GM06990 (cell line): ENCODE data around the gene RFXANK.

Source experiments
- DNase-seq: peaks from one replicate; pipeline ENCODE4 v3.0.0-alpha.2; 2011; ENCODE audit not compliant: insufficient read length; ENCODE audit errors: extremely low read depth
- H3K27me3 ChIP-seq: replicated peaks from 2 replicates; pipeline ENCODE4 v1.6.0; 2011; ENCODE audit warnings: low read length; ENCODE audit not compliant: control insufficient read depth, insufficient read depth
- H3K36me3 ChIP-seq: 2 replicates; pipeline ENCODE4 v1.5.1; 2011; ENCODE audit warnings: low read length; ENCODE audit not compliant: control insufficient read depth, insufficient read depth
- H3K4me3 ChIP-seq: replicated peaks from 2 replicates; pipeline ENCODE4 v1.5.1; 2011; ENCODE audit warnings: low read depth, mild to moderate bottlenecking, control low read depth, low read length
- TF ChIP-seq, protein P1 (sequence below): IDR thresholded peaks from 2 replicates; pipeline ENCODE4 v1.5.1; 2011; ENCODE audit warnings: low read length, control low read depth, mild to moderate bottlenecking, inconsistent platforms; ENCODE audit not compliant: insufficient read depth, poor library complexity, severe bottlenecking

The RFXANK gene

DNA sequence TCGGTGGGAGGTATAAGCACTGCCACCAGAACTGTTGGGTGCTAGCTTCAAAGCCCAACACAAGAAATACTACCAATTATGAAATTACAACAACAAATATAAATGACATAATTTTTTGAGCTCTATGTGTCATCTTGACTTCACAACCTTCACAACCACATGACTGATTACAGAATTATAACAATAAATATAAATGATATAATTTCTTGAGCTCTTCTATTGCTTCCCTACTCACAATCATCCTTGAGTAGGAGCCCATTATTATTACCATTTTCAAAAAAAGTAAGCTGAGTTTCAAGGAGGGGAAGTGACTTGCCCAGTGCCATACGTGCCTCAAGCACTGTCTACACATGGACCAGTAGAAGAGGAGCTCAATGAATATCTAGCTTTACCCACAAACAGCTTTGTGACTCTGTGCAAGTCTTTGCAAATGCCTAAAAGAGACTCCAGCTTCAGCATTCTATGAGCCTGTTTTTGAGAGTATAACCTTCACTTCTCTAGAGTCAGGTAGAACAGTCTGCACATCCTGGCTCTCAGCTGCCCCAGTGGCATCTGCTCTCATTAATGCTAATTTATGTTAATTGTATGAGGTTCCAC is 42.3 kb downstream of the RFXANK start:
- Histone ChIP-seq H3K36me3 (no peaks in the 10 kb centered on the region), H3K4me3 (no peak overlapping the region), H3K27me3 (no peaks in the 10 kb centered on the region)
- DNase-seq: no peak
- TF ChIP-seq, protein P1, sequence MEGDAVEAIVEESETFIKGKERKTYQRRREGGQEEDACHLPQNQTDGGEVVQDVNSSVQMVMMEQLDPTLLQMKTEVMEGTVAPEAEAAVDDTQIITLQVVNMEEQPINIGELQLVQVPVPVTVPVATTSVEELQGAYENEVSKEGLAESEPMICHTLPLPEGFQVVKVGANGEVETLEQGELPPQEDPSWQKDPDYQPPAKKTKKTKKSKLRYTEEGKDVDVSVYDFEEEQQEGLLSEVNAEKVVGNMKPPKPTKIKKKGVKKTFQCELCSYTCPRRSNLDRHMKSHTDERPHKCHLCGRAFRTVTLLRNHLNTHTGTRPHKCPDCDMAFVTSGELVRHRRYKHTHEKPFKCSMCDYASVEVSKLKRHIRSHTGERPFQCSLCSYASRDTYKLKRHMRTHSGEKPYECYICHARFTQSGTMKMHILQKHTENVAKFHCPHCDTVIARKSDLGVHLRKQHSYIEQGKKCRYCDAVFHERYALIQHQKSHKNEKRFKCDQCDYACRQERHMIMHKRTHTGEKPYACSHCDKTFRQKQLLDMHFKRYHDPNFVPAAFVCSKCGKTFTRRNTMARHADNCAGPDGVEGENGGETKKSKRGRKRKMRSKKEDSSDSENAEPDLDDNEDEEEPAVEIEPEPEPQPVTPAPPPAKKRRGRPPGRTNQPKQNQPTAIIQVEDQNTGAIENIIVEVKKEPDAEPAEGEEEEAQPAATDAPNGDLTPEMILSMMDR: no peak

DNA sequence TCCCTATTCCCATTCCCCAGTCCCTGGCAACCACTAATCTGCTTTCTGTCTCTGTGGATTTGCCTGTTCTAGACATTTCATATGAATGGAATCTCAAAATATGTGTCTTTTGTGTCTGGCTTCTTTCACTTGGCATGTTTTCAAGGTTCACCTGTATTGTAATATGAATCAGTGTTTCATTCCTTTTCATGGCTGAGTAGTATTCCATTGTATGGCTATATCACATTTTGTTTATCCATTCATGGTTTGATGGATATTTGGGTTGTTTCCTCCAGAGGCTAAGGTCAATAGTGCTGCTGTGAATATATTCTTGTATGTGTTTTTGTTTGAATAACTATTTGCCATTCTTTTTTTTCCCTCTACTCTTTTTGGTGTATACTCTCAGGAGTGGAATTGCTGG is 44.1 kb downstream of the RFXANK start:
- Histone ChIP-seq H3K27me3 (no peaks in the 10 kb centered on the region), H3K4me3 (no peak overlapping the region), H3K36me3 (no peaks in the 10 kb centered on the region)
- DNase-seq: no peak
- TF ChIP-seq, protein P1: no peak

DNA sequence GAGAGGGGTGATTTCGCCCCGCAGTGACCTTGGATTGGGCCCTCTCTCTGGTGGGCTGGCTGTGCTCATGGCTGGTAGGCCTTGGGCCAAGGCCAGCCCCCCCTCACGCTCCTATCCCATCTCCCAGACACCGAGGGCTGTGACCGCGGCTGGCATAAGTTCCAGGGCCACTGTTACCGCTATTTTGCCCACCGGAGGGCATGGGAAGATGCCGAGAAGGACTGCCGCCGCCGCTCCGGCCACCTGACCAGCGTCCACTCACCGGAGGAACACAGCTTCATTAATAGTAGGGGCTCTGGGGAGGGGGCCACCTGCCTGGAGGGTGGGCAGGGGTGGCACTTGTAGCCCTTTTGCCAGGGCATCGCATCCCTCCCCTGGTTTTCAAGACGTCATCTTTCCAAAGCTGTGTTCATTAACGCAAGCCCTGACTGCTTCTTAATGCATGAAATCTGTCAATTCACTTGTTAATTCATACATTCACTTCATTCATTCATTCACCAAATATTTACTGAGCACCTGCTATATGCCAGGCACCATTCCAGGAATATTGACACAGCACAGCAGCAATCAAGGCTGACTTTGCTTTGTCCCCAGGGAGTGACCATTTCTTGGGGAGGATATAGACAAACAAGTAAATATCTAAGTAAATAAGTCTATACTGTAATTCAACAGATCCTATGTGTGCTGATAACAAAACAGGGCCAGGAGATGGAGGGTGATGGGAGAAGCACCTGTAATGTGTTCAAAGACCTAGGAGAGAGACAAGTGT is 46.3 kb downstream of the RFXANK start:
- H3K36me3 ChIP-seq: no peaks in the 10 kb centered on the region
- H3K4me3 ChIP-seq: no peak overlapping the region
- DNase-seq: no peak

DNA sequence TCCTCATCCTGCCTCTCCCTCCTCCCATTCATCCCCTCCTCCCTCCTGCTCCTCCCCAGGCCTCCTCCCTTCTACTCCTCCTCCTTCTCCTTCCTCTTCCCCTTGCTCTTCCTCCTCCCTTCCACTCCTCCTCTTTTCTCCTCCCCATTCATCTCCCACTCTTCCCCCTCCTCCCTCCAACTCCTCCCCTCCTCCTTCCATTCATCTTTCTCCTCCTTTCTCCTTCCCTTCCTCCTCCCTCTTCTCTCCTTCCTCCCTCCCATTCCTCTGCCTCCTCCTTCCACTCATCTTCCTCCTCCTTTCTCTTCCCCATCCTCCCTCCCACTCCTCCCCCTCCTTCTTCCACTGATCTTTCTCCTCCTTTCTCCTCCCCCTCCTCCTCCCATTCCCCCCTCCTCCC is 47.6 kb downstream of the RFXANK start:
- TF ChIP-seq, protein P1: no peak
- Histone ChIP-seq H3K36me3 (no peaks in the 10 kb centered on the region), H3K4me3 (no peak overlapping the region), H3K27me3 (no peaks in the 10 kb centered on the region)
- DNase-seq: no peak

More for the DNA sequence above, 46.3 kb downstream of the RFXANK start:
- no peaks in the 10 kb centered on the region for H3K27me3 ChIP-seq
- TF ChIP-seq, protein P1: no peak

DNA sequence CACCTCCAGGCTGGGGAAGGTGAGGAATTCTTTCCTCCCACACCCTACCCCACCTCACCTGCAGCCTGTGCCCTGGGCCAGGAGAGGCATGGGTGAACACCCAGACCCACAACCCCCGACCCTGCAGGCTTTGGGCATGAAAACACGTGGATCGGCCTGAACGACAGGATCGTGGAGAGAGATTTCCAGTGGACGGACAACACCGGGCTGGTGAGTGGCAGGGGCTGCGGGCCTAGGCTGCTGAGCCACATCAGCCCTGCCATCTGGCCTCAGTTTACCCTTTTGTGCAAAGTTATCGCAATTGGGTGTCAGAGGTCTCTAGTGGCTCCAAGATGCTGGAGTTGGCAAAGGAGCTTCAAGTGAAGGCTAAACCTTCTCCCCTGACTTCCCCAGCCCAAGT is 48.4 kb downstream of the RFXANK start:
- Histone ChIP-seq H3K27me3 (no peaks in the 10 kb centered on the region), H3K4me3 (no peak overlapping the region), H3K36me3 (no peaks in the 10 kb centered on the region)
- TF ChIP-seq, protein P1: no peak
- DNase-seq: no peak
